NB4 (cell line): ENCODE data around the gene ADAMTS6.

ENCODE experiments used
- DNase-seq: peaks from one replicate; pipeline ENCODE4 v3.0.0; 2010; ENCODE audit warnings: low read depth
- H3K4me3 ChIP-seq: one replicate; pipeline ENCODE4 v1.5.1; 2011; ENCODE audit warnings: mild to moderate bottlenecking, low read depth, low read length, moderate library complexity
- CTCF ChIP-seq: IDR thresholded peaks from one replicate; pipeline ENCODE4 v1.5.1; 2012; ENCODE audit warnings: low read depth, low read length
- MAX ChIP-seq: IDR thresholded peaks from 2 replicates; pipeline ENCODE4 v1.6.1; 2011; ENCODE audit warnings: low read depth, low read length
- MYC ChIP-seq: IDR thresholded peaks from 2 replicates; pipeline ENCODE4 v1.6.1; 2011; ENCODE audit warnings: low read depth, low read length
- POLR2A ChIP-seq: IDR thresholded peaks from 2 replicates; pipeline ENCODE4 v1.6.1; 2011; ENCODE audit warnings: mild to moderate bottlenecking; ENCODE audit not compliant: insufficient read length; ENCODE audit errors: extremely low read depth

ADAMTS6 gene

GRCh38 chr5:65203746-65204145 lies 278.0 kb downstream of the ADAMTS6 start:
- TF ChIP-seq MYC (no peak), CTCF (no peak), MAX (no peak), POLR2A (no peak)
- H3K4me3 ChIP-seq: no peak overlapping the region
- no peak for DNase-seq

- no peak for TF ChIP-seq CTCF
- no peak for TF ChIP-seq POLR2A
- no peak for TF ChIP-seq MYC
- TF ChIP-seq MAX: no peak
- H3K4me3 ChIP-seq: no peak overlapping the region
- DNase-seq: no peak
These were observed 281.6 kb downstream of the ADAMTS6 start for GRCh38 chr5:65199993-65200675.

- no peak overlapping the region for H3K4me3 ChIP-seq
- no peak for DNase-seq
- TF ChIP-seq MYC (no peak), CTCF (no peak), MAX (no peak), POLR2A (no peak)
These were observed 283.1 kb downstream of the ADAMTS6 start for GRCh38 chr5:65198456-65199120.

- no peak for DNase-seq
- TF ChIP-seq MYC (no peak), POLR2A (no peak), MAX (no peak), CTCF (no peak)
- no peak overlapping the region for H3K4me3 ChIP-seq
These were observed 283.9 kb downstream of the ADAMTS6 start for GRCh38 chr5:65197531-65198455.

- TF ChIP-seq MYC: no peak
- TF ChIP-seq POLR2A: no peak
- no peak for TF ChIP-seq CTCF
- no peak for TF ChIP-seq MAX
- DNase-seq: no peak
- no peak overlapping the region for H3K4me3 ChIP-seq
These were observed 286.8 kb downstream of the ADAMTS6 start for GRCh38 chr5:65194871-65195270.
